ENCODE measurements around the gene SLC39A10.

Gene SLC39A10

GRCh38 chr2:195656859-195657633, at the start of gene SLC39A10:
Gene SLC39A10, plus strand, starts transcription at chr2:195657226. Its CDS starts 22,817 bp downstream, at chr2:195680043.
- Mint-ChIP-seq H3K27ac (peak within 1 kb of the TSS; percentile 100), H3K9me3 (peaks cover under 1% of the 10 kb centered on the region), H3K4me1 (peaks cover 19% of the 10 kb centered on the region), H3K27me3 (no peaks in the 10 kb centered on the region), H3K4me3 (peak within 1 kb of the TSS; percentile 98), H3K36me3 (peaks cover 10% of the 10 kb centered on the region)
- ATAC-seq (ENCODE audit: low read depth) (peak; percentile 68), DNase-seq (ENCODE audit: low spot score in 2 of 2) (peak; percentile 99 to 100)

- DNase-seq (ENCODE audit: low spot score in 2 of 2) (no peak), ATAC-seq (ENCODE audit: low read depth) (no peak)
- no peaks in the 10 kb centered on the region for H3K27me3 Mint-ChIP-seq
- no peaks in the 10 kb centered on the region for H3K9me3 Mint-ChIP-seq
- no peaks in the 10 kb centered on the region for H3K36me3 Mint-ChIP-seq
- H3K4me3 Mint-ChIP-seq = peak overlapping the region; percentile 8
- peak overlapping the region; percentile 53 for H3K27ac Mint-ChIP-seq
- peaks cover 30% of the 10 kb centered on the region for H3K4me1 Mint-ChIP-seq
These were observed 48.1 kb upstream of the SLC39A10 start for GRCh38 chr2:195608768-195609454.

GRCh38 chr2:195610717-195611116, 46.3 kb upstream of the SLC39A10 start:
- H3K27me3 Mint-ChIP-seq = no peaks in the 10 kb centered on the region
- no peaks in the 10 kb centered on the region for H3K36me3 Mint-ChIP-seq
- DNase-seq (ENCODE audit: low spot score in 2 of 2) (no peak), ATAC-seq (ENCODE audit: low read depth) (peak; percentile 85)
- H3K4me1 Mint-ChIP-seq = peaks cover 18% of the 10 kb centered on the region
- H3K27ac Mint-ChIP-seq = no peak overlapping the region
- H3K9me3 Mint-ChIP-seq = no peaks in the 10 kb centered on the region
- H3K4me3 Mint-ChIP-seq = no peak overlapping the region

GRCh38 chr2:195612611-195613495, 44.2 kb upstream of the SLC39A10 start:
- DNase-seq (ENCODE audit: low spot score in 2 of 2) = no peak

GRCh38 chr2:195613922-195614321, 43.1 kb upstream of the SLC39A10 start:
- no peaks in the 10 kb centered on the region for H3K36me3 Mint-ChIP-seq
- no peak overlapping the region for H3K4me3 Mint-ChIP-seq
- no peaks in the 10 kb centered on the region for H3K9me3 Mint-ChIP-seq
- peak overlapping the region; percentile 19 for H3K27ac Mint-ChIP-seq
- ATAC-seq (ENCODE audit: low read depth) (no peak), DNase-seq (ENCODE audit: low spot score in 2 of 2) (no peak)
- H3K27me3 Mint-ChIP-seq = no peaks in the 10 kb centered on the region
- H3K4me1 Mint-ChIP-seq = peaks cover 17% of the 10 kb centered on the region

More at GRCh38 chr2:195612611-195613495, 44.2 kb upstream of the SLC39A10 start:
- Mint-ChIP-seq H3K9me3 (no peaks in the 10 kb centered on the region), H3K4me1 (peaks cover 17% of the 10 kb centered on the region), H3K27ac (no peak overlapping the region), H3K36me3 (no peaks in the 10 kb centered on the region), H3K4me3 (no peak overlapping the region), H3K27me3 (no peaks in the 10 kb centered on the region)
- no peak for ATAC-seq (ENCODE audit: low read depth)

GRCh38 chr2:195619590-195619989, 37.4 kb upstream of the SLC39A10 start:
- DNase-seq (ENCODE audit: low spot score in 2 of 2) (no peak), ATAC-seq (ENCODE audit: low read depth) (no peak)
- Mint-ChIP-seq H3K4me3 (no peak overlapping the region), H3K9me3 (no peaks in the 10 kb centered on the region), H3K4me1 (peaks cover 8% of the 10 kb centered on the region), H3K27me3 (no peaks in the 10 kb centered on the region), H3K36me3 (peaks cover 2% of the 10 kb centered on the region), H3K27ac (no peak overlapping the region)

- peaks cover 8% of the 10 kb centered on the region for H3K4me1 Mint-ChIP-seq
- H3K27ac Mint-ChIP-seq = no peak overlapping the region
- no peak overlapping the region for H3K4me3 Mint-ChIP-seq
- ATAC-seq (ENCODE audit: low read depth) = no peak
- peaks cover 2% of the 10 kb centered on the region for H3K36me3 Mint-ChIP-seq
- no peaks in the 10 kb centered on the region for H3K27me3 Mint-ChIP-seq
- no peaks in the 10 kb centered on the region for H3K9me3 Mint-ChIP-seq
- DNase-seq (ENCODE audit: low spot score in 2 of 2) = no peak
These were observed 36.5 kb upstream of the SLC39A10 start for GRCh38 chr2:195620501-195620900.

- no peaks in the 10 kb centered on the region for H3K27me3 Mint-ChIP-seq
- H3K4me3 Mint-ChIP-seq = no peak overlapping the region
- ATAC-seq (ENCODE audit: low read depth) = no peak
- DNase-seq (ENCODE audit: low spot score in 2 of 2) = no peak
- peaks cover 17% of the 10 kb centered on the region for H3K4me1 Mint-ChIP-seq
- H3K9me3 Mint-ChIP-seq = no peaks in the 10 kb centered on the region
- no peak overlapping the region for H3K27ac Mint-ChIP-seq
- peaks cover 2% of the 10 kb centered on the region for H3K36me3 Mint-ChIP-seq
These were observed 34.1 kb upstream of the SLC39A10 start for GRCh38 chr2:195622966-195623365.

GRCh38 chr2:195626507-195626906, 30.5 kb upstream of the SLC39A10 start:
- ATAC-seq (ENCODE audit: low read depth) (peak; percentile 44), DNase-seq (ENCODE audit: low spot score in 2 of 2) (no peak)
- H3K27ac Mint-ChIP-seq = peak overlapping the region; percentile 77
- H3K9me3 Mint-ChIP-seq = peaks cover 2% of the 10 kb centered on the region
- H3K4me1 Mint-ChIP-seq = peaks cover 11% of the 10 kb centered on the region
- H3K36me3 Mint-ChIP-seq = peaks cover 4% of the 10 kb centered on the region
- H3K27me3 Mint-ChIP-seq = no peaks in the 10 kb centered on the region
- H3K4me3 Mint-ChIP-seq = no peak overlapping the region

GRCh38 chr2:195628666-195629065, 28.4 kb upstream of the SLC39A10 start:
- peaks cover 2% of the 10 kb centered on the region for H3K36me3 Mint-ChIP-seq
- no peak overlapping the region for H3K4me3 Mint-ChIP-seq
- DNase-seq (ENCODE audit: low spot score in 2 of 2) (no peak), ATAC-seq (ENCODE audit: low read depth) (no peak)
- H3K27ac Mint-ChIP-seq = no peak overlapping the region
- H3K27me3 Mint-ChIP-seq = no peaks in the 10 kb centered on the region
- peaks cover 2% of the 10 kb centered on the region for H3K9me3 Mint-ChIP-seq
- peaks cover 20% of the 10 kb centered on the region for H3K4me1 Mint-ChIP-seq

- no peak for DNase-seq (ENCODE audit: low spot score in 2 of 2)
- peak overlapping the region; percentile 32 for H3K27ac Mint-ChIP-seq
These were observed 24.0 kb upstream of the SLC39A10 start for GRCh38 chr2:195632856-195633572.

GRCh38 chr2:195633573-195633870, 23.5 kb upstream of the SLC39A10 start:
- peaks cover 2% of the 10 kb centered on the region for H3K9me3 Mint-ChIP-seq
- H3K27ac Mint-ChIP-seq = peak overlapping the region; percentile 32
- ATAC-seq (ENCODE audit: low read depth) = no peak
- no peaks in the 10 kb centered on the region for H3K27me3 Mint-ChIP-seq
- H3K4me3 Mint-ChIP-seq = no peak overlapping the region
- no peak for DNase-seq (ENCODE audit: low spot score in 2 of 2)
- peaks cover 4% of the 10 kb centered on the region for H3K36me3 Mint-ChIP-seq
- H3K4me1 Mint-ChIP-seq = peaks cover 11% of the 10 kb centered on the region

More at GRCh38 chr2:195632856-195633572, 24.0 kb upstream of the SLC39A10 start:
- Mint-ChIP-seq H3K27me3 (no peaks in the 10 kb centered on the region), H3K4me3 (no peak overlapping the region), H3K9me3 (peaks cover 2% of the 10 kb centered on the region), H3K36me3 (peaks cover 4% of the 10 kb centered on the region), H3K4me1 (peaks cover 11% of the 10 kb centered on the region)
- ATAC-seq (ENCODE audit: low read depth) = peak; percentile 44

- no peak for DNase-seq (ENCODE audit: low spot score in 2 of 2)
- Mint-ChIP-seq H3K27me3 (no peaks in the 10 kb centered on the region), H3K4me3 (no peak overlapping the region), H3K9me3 (peaks cover 2% of the 10 kb centered on the region), H3K36me3 (peaks cover 5% of the 10 kb centered on the region), H3K4me1 (peaks cover 11% of the 10 kb centered on the region), H3K27ac (no peak overlapping the region)
- no peak for ATAC-seq (ENCODE audit: low read depth)
These were observed 23.1 kb upstream of the SLC39A10 start for GRCh38 chr2:195633974-195634373.
